ENCODE results near the gene POLN. TPM values are rescaled to one million over a fixed set of nuclear protein-coding genes. Genes with fewer than 3 reads are reported as not detected.

Gene POLN
- total RNA-seq, 2 experiments from 2014 or later: 2.4 to 2.5 TPM

- ChIA-PET POLR2A (no interaction called here), CTCF (no interaction called here)
- Mint-ChIP-seq H3K4me1 (ENCODE audit: low read depth) (peaks cover 2% of the 10 kb centered on the region), H3K9me3 (ENCODE audit: insufficient read depth) (no peaks in the 10 kb centered on the region), H3K4me3 (no peak overlapping the region), H3K27ac (no peak overlapping the region), H3K27me3 (ENCODE audit: low read depth) (peaks cover 7% of the 10 kb centered on the region), H3K36me3 (ENCODE audit: low read depth) (no peaks in the 10 kb centered on the region)
- ATAC-seq: no peak
- no peak for DNase-seq
These were observed 179.6 kb downstream of the POLN start for GRCh38 chr4:2062168-2062807.

- ChIA-PET POLR2A (no interaction called here), CTCF (no interaction called here)
- no peaks in the 10 kb centered on the region for H3K9me3 Mint-ChIP-seq (ENCODE audit: insufficient read depth)
- no peak overlapping the region for H3K4me3 Mint-ChIP-seq
- H3K4me1 Mint-ChIP-seq (ENCODE audit: low read depth): peaks cover 2% of the 10 kb centered on the region
- H3K36me3 Mint-ChIP-seq (ENCODE audit: low read depth): no peaks in the 10 kb centered on the region
- no peak overlapping the region for H3K27ac Mint-ChIP-seq
- no peak for DNase-seq
- H3K27me3 Mint-ChIP-seq (ENCODE audit: low read depth): peaks cover 14% of the 10 kb centered on the region
- no peak for ATAC-seq
These were observed 180.5 kb downstream of the POLN start for GRCh38 chr4:2061186-2062131.

- H3K36me3 Mint-ChIP-seq (ENCODE audit: low read depth): no peaks in the 10 kb centered on the region
- H3K9me3 Mint-ChIP-seq (ENCODE audit: insufficient read depth): no peaks in the 10 kb centered on the region
- no peak overlapping the region for H3K27ac Mint-ChIP-seq
- ChIA-PET POLR2A (no interaction called here), CTCF (no interaction called here)
- H3K27me3 Mint-ChIP-seq (ENCODE audit: low read depth): peaks cover 18% of the 10 kb centered on the region
- peaks cover 2% of the 10 kb centered on the region for H3K4me1 Mint-ChIP-seq (ENCODE audit: low read depth)
- no peak overlapping the region for H3K4me3 Mint-ChIP-seq
- no peak for DNase-seq
- no peak for ATAC-seq
These were observed 181.2 kb downstream of the POLN start for GRCh38 chr4:2060611-2061185.

GRCh38 chr4:2059726-2060602 lies 182.0 kb downstream of the POLN start:
- peaks cover 2% of the 10 kb centered on the region for H3K4me1 Mint-ChIP-seq (ENCODE audit: low read depth)
- DNase-seq: no peak
- H3K9me3 Mint-ChIP-seq (ENCODE audit: insufficient read depth): no peaks in the 10 kb centered on the region
- H3K27ac Mint-ChIP-seq: no peak overlapping the region
- ATAC-seq: peak; percentile 57
- ChIA-PET POLR2A (interaction anchor here (0.6 kb wide), 1 partner anchor 493 kb away, joined by 3 read pairs; no protein-coding TSS in a partner anchor), CTCF (no interaction called here)
- no peaks in the 10 kb centered on the region for H3K36me3 Mint-ChIP-seq (ENCODE audit: low read depth)
- peaks cover 22% of the 10 kb centered on the region for H3K27me3 Mint-ChIP-seq (ENCODE audit: low read depth)
- H3K4me3 Mint-ChIP-seq: no peak overlapping the region

GRCh38 chr4:2059046-2059725 lies 182.7 kb downstream of the POLN start, which contains the start of gene NAT8L:
Gene NAT8L, plus strand, starts transcription at chr4:2059327. Its CDS starts 185 bp downstream, at chr4:2059512.
- Mint-ChIP-seq H3K9me3 (ENCODE audit: insufficient read depth) (no peaks in the 10 kb centered on the region), H3K4me1 (ENCODE audit: low read depth) (peaks cover 2% of the 10 kb centered on the region), H3K4me3 (no peak within 1 kb of the TSS), H3K36me3 (ENCODE audit: low read depth) (no peaks in the 10 kb centered on the region), H3K27ac (no peak within 1 kb of the TSS), H3K27me3 (ENCODE audit: low read depth) (peaks cover 24% of the 10 kb centered on the region)
- peak; percentile 20 for ATAC-seq
- no peak for DNase-seq
- ChIA-PET POLR2A (interaction anchor here (0.6 kb wide), 1 partner anchor 492 kb away, joined by 3 read pairs; no protein-coding TSS in a partner anchor), CTCF (no interaction called here)

DNA sequence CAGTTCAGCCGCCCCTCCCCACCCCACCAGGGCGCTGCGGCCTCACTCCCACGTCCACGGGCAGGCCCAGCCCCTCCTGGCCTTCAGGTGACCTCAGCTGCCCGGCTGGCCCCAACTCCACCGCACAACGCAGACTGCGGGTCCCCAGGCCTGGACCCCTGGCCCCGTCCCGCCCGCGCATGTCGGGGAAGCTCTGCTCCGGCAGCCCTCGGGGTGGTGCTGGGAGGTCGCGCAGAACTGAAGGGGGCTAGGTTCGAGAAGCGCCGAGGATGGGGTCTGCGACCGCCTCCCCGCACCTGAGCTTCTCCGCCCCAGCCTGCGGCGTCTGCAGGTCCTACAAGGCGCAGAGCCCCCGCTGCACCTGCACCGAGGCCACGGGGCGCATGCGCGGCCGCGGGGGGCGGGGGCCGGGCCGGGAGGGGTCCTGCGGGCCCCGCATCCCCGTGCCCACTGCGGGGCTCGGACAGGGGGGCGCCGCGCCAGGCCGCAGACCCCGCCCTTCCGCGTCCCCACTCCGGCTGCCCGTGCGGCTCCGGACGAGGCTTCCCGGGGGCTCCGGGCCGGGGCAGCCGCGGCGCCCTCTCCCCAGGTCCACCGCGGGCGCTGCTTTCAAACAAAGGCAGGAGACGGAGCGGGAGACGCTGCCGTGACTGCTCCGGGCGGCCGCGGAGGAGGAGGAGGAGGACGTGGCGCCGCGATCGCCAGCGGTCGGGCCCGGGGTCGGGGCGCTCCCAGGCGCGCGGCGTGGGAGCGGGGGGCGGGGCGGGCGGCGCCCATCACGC lies 183.5 kb downstream of the POLN start:
- CTCF ChIA-PET: no interaction called here
- DNase-seq (no peak), ATAC-seq (peak; percentile 37)
- Mint-ChIP-seq H3K4me1 (ENCODE audit: low read depth) (peaks cover 2% of the 10 kb centered on the region), H3K36me3 (ENCODE audit: low read depth) (no peaks in the 10 kb centered on the region), H3K27me3 (ENCODE audit: low read depth) (peaks cover 26% of the 10 kb centered on the region), H3K4me3 (no peak overlapping the region), H3K9me3 (ENCODE audit: insufficient read depth) (no peaks in the 10 kb centered on the region), H3K27ac (no peak overlapping the region)
- POLR2A ChIA-PET: no interaction called here

GRCh38 chr4:2057382-2058065 lies 184.4 kb downstream of the POLN start:
- no peaks in the 10 kb centered on the region for H3K36me3 Mint-ChIP-seq (ENCODE audit: low read depth)
- no peaks in the 10 kb centered on the region for H3K9me3 Mint-ChIP-seq (ENCODE audit: insufficient read depth)
- peak overlapping the region; percentile 44 for H3K4me3 Mint-ChIP-seq
- no peak for DNase-seq
- no peak for ATAC-seq
- peaks cover 28% of the 10 kb centered on the region for H3K27me3 Mint-ChIP-seq (ENCODE audit: low read depth)
- H3K27ac Mint-ChIP-seq: no peak overlapping the region
- ChIA-PET CTCF (no interaction called here), POLR2A (no interaction called here)
- peaks cover 2% of the 10 kb centered on the region for H3K4me1 Mint-ChIP-seq (ENCODE audit: low read depth)

GRCh38 chr4:2054217-2054616 lies 187.7 kb downstream of the POLN start:
- no peak overlapping the region for H3K27ac Mint-ChIP-seq
- CTCF ChIA-PET: no interaction called here
- H3K9me3 Mint-ChIP-seq (ENCODE audit: insufficient read depth): no peaks in the 10 kb centered on the region
- POLR2A ChIA-PET: no interaction called here
- H3K4me1 Mint-ChIP-seq (ENCODE audit: low read depth): peaks cover 2% of the 10 kb centered on the region
- no peaks in the 10 kb centered on the region for H3K36me3 Mint-ChIP-seq (ENCODE audit: low read depth)
- DNase-seq: no peak
- H3K27me3 Mint-ChIP-seq (ENCODE audit: low read depth): peaks cover 40% of the 10 kb centered on the region
- no peak for ATAC-seq
- H3K4me3 Mint-ChIP-seq: no peak overlapping the region

DNA sequence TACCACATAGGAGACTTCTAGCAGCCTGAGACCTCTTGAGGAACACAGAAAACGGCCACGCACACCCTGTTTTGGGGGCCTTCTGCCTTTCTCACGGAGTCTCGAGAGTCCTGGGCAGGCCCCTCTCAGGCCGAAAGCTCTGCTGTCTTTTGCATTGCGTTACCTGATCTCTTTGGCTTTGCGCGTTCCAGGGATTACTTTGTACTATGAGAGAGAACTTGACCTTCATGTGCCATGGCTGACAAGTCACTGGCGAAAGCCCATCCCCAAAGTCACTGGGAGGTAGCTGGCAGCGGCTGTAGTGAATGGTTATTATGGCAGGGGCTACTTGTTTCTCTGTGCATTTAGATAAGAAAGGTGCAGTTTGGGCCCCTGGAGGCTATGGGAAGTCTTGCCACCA lies 190.8 kb downstream of the POLN start:
- CTCF ChIA-PET: no interaction called here
- no peaks in the 10 kb centered on the region for H3K36me3 Mint-ChIP-seq (ENCODE audit: low read depth)
- H3K9me3 Mint-ChIP-seq (ENCODE audit: insufficient read depth): no peaks in the 10 kb centered on the region
- no peak for DNase-seq
- no peak overlapping the region for H3K4me3 Mint-ChIP-seq
- H3K27ac Mint-ChIP-seq: no peak overlapping the region
- H3K4me1 Mint-ChIP-seq (ENCODE audit: low read depth): no peaks in the 10 kb centered on the region
- H3K27me3 Mint-ChIP-seq (ENCODE audit: low read depth): peaks cover 24% of the 10 kb centered on the region
- no peak for ATAC-seq
- POLR2A ChIA-PET: interaction anchor here (0.5 to 1.4 kb wide), 2 partner anchors 42 to 606 kb away, joined by 3 read pairs; no protein-coding TSS in a partner anchor

GRCh38 chr4:2049811-2050210 lies 192.1 kb downstream of the POLN start:
- Mint-ChIP-seq H3K27ac (no peak overlapping the region), H3K4me3 (no peak overlapping the region), H3K36me3 (ENCODE audit: low read depth) (no peaks in the 10 kb centered on the region), H3K4me1 (ENCODE audit: low read depth) (no peaks in the 10 kb centered on the region), H3K9me3 (ENCODE audit: insufficient read depth) (no peaks in the 10 kb centered on the region), H3K27me3 (ENCODE audit: low read depth) (peaks cover 21% of the 10 kb centered on the region)
- ATAC-seq (no peak), DNase-seq (no peak)
- POLR2A ChIA-PET: interaction anchor here (1.4 kb wide), 1 partner anchor 40 kb away, joined by 3 read pairs; no protein-coding TSS in a partner anchor
- CTCF ChIA-PET: no interaction called here

Measured in activated CD8-positive, alpha-beta T cell treated with anti-CD3 and anti-CD28 coated beads, Interleukin-2, amount 10 ng/mL, durations not matched to agents 7 days and 5 days (primary cell).